AG20443 (cell line): ENCODE results near the gene SERPINA6.
A peak's percentile ranks its signal among the peaks of the same experiment; 100 is the strongest.
"Not testable (repeated sequence)": the region's sequence is repeated elsewhere in the genome, so short reads cannot be mapped to it uniquely, and the experiment has no call there.

ENCODE experiments used
- DNase-seq: peaks from one replicate; pipeline ENCODE4 v3.0.0; 2012; ENCODE audit warnings: low spot score, mixed read lengths

Gene SERPINA6

DNA sequence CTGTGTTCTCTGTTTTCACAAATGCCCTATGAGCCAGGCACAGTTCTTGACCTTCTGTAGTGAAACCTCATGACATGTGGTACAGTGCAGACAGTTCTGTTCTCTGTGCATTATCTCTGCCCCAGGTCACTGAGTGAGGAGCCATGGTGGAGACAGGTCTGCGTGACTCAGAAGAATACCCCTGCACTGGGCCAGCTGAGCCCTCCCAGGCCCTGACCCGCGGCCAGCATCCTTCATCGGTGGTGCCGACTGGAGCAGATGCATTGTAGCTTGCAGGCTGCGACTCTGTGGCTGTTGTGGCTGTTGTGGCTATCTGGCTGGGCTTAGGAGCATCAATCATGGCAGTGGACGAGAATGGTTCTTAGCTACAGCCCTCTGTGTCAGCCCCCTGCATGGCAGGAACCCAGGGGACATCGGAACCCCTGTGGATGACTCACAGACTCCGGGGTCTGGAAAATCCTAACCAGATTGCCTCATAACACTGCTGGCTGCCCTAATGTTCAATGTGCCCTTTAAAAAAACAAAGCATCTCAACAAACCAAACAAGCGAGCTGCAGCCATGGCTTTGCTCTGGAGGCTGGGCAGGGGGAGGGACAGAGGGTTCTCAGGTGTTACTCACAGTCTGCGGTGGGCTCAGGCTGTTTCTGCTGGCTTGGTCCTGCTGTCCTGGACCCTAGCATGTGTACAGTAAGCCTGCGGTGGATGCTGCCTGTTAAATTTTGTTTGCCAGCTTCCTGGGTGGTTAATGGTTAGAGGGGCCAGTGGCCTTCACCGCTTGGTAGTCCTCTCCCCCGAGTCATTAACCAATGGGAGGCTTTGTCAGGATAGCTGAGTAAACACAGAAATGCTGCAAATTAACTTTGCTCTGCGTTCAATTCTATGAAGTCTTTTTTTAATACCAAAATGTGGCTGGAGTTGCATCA lies at the start of gene SERPINA6:
TSS of gene SERPINA6 (minus strand) at position 689 of the 923 bp plus-strand sequence. CDS start 8,688 bp downstream, outside the sequence.
- DNase-seq = peak; percentile 30

DNA sequence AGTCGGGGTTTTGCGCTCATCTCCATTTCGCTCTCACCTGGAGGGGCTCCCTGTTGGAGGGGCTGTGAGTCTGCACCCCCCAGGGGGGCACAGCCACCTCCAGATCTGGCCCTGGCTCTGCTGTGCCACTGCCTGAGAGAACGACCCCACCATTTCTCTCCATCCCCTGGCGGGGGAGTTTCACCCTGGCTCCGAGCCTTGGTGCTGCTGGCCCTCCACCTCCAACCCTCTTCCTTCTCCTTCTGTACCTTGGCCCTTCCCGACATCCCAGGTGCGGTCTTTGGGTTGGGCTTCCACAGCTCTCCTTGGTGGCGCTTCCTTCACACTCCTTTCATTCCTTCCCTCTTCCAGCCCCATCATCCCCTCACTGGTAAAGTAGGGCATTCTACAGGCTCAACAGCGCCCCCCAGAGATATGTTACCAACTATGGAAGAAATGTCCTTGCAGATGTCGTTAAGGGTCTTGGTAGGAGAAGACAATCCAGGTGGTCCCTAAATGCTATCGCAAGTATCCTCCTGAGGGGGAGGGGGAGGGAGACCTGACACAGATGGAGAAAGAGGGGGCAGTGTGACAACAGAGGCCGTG lies 49.0 kb upstream of the SERPINA6 start:
- no peak for DNase-seq

GRCh38 chr14:94370524-94370910 lies 47.4 kb upstream of the SERPINA6 start:
- no peak for DNase-seq

DNA sequence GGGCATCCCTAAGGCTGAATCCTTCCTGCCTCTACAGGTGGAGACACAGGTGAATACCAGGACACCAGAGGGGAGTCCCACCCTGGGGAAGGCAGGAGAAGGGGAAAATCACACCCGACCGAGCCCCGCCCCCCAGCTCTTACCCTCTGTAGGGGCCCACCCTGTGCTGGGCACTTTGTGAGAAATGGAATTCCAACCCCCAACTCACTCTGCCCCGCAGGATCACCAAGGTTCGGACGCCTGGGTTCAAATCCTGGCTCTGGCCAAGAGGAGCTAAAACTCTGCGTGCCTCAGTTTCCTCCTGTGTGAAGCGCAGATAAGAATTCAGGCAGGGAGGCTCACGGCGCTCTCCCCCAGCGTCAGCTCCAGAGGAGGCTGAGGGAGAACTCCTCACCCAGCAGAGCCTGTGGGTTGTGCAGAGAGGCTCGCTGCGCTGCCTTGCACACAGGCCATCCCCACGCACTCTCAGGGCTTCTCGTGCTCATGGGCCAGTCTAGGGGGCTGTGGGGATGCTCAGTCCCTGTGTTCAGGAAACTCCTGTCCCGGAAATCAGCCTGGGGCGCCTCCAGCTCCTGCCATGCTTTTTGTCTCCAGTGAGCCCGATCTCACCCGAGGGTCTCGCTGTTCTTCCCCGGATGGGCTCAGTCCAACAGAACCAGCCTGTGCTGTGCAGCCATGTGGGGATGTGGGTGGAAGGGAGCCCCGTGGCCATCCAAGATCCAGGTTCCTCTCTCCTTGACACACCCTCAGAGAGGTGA lies 46.8 kb upstream of the SERPINA6 start:
- DNase-seq = not testable (repeated sequence)

GRCh38 chr14:94368956-94369355 lies 45.8 kb upstream of the SERPINA6 start:
- no peak for DNase-seq

- DNase-seq = no peak
Observed at GRCh38 chr14:94368243-94368590, 45.1 kb upstream of the SERPINA6 start.

DNA sequence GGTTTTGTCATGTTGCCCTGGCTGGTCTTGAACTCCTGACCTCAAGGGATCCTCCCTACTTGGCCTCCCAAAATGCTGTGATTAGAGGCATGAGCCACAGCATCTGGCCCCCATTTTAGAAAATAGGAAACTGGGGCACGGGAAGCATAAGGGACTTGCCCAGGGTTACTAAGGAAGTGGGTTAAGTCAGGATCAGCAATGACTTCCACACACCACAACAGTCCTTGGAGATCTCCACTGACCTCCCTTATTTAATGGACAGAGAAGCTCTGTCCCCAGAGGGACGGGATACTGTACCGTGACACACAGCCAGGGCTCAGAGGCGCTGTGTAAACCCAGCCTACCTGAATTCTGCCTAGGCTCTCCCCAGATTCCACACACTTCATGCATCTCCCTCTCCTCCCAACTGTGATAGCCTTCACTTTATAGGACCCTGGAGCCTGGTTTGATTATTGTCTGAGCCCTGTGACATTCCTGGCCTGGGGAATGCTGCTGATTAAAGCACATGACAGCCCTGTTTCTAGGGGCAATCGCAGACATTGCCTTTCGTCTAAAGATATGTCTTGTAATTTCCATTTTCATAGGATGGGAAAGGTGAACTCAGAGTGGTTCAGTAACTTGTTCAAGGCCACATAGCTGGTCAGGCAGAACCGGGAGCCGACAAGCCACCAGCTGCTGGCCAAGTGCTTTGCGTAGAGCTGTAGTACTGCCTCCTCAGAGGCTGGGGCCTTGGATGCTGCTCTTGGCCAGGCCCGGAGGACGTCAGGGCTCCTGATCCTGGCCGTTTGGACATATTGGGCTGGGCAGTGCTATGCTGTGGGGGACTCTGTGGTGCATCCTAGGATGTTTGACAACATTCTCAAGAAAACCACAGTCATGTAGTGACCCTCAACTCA lies 44.5 kb upstream of the SERPINA6 start:
- no peak for DNase-seq

DNA sequence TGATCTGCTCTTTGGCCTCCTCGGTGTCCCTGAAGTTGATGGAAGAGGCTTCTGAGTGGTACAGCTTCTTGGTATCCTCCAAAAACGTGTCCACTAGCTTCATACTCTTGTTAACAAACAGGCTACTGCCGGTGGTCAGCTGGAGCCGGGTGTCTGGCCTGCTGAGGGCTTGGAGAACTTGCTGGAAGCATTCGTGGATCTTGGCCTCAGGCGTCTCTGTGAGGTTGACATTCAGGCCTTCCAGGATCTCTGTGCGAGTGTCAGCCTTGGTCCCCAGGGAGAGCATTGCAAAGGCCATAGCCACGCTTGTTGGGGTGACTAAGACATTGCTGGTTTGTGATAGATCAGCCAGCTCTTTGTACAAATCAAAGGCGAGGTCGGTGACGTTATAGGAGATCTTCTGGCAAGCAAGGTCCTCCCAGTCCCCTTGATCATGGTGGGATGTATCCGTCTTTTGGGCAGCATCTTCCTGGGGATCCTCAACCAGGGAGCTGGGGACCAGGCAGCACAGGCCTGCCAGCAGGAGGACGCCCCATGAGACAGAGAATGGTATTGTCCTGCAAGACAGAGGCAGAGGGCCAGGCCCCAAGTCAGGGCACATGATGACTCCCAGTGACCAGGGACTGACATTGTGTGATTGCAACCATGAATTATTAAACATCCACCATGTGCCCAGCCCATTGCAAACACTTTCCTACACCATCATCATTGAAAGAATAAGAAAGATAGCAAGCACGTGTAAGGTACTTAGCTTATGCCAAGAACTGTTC lies 43.2 kb upstream of the SERPINA6 start, which contains the start of gene SERPINA2:
TSS of gene SERPINA2 (minus strand) at position 553 of the 770 bp plus-strand sequence.
- DNase-seq = no peak

DNA sequence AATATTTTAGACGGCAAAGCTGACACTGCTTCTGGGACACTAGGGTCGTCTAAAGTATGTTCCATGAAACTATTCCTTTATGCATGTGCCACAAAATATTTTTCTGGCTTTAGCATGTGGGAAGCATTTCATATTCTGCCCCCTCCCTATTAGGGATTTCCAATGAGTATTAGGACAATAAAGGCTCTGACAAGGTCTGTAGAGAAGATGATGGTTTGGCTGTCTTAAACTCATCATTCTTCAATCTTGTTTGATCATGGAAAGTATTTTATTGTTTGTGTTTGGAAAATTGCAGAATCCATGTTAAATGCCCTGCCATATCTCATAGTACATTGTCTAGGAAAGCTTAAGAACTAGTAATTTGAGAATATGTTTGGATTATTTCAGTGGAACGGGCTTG lies 42.5 kb upstream of the SERPINA6 start:
- DNase-seq = no peak

DNA sequence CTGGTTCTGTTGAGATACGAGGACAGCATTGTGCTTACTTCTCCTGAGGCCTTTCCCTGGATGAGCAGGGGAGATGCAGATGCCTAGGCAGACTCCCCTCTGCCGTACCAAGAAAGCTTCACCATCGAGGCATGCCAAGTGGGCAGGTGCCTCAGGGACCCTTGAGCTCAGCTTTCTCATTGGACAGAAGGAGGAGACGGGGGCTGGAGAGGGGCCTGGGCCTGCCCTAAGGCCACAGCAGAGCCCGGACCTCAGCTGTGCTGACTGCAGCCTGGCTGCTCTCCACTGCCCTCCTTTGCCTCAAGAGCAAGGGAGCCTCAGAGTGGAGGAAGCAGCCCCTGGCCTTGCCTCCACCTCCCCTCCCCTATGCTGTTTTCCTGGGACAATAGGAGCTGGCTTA lies 41.8 kb upstream of the SERPINA6 start:
- DNase-seq = no peak

DNA sequence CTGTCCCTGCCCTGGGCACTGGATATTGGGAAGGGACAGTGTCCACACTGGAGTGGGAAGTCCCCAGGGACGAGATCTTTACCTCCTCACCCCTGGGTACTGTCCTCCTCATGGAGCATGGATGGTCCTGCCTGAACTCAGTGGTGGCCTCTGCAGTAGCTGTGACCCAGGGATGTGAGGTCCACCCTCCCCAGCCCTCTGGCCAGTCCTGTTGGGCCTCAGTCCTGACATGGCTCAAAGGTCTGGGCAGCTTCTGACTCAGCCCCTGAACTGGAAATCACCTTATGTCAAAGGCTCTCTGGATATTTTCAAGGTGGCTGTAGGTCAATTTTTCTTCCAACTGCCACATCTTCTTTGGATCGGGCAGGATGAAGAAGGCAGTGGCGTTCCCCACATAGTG lies 40.9 kb upstream of the SERPINA6 start:
- no peak for DNase-seq

DNA sequence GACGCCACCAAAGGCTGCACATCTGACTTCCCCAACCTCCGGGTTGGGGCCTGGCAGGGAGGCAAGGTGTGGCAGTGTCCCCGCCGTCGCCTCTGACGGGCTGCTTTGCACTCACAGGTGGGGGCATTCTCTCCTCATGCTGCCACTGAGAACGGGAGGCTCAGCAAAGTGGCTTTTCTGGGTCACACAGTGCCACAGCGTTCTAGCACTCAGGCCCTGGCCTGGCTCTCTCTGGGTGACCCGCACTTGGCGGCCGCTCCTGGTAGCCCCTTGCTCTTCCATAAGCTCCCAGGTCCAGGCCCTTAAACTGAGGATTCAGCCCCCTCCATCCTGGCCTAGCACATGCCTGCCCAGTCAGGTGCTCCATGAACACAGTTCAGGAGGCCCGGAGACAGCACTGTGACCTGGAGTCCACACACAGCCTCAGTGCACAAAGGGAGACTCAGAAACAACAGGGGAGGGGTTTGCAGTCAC lies 40.1 kb upstream of the SERPINA6 start:
- no peak for DNase-seq

DNA sequence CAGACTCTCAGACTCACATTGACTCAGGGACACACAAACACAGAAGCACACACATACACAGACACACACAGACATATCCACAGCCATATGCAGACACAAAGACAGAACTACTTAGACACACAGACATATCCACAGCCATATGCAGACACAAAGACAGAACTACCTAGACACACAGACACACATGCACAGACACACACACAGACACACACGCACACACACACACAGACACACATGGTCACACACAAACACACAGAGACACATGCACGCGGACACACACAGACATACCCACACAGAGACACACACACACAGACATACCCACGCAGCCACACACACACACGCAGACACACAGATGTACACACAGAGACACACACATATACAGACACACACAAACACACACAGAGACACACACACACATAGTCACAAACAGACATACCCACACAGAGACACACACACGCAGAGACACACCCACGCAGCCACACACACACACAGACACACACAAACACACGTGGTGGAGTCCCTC lies 39.5 kb upstream of the SERPINA6 start:
- DNase-seq = no peak

- no peak for DNase-seq
Observed at GRCh38 chr14:94361682-94362081, 38.5 kb upstream of the SERPINA6 start.

DNA sequence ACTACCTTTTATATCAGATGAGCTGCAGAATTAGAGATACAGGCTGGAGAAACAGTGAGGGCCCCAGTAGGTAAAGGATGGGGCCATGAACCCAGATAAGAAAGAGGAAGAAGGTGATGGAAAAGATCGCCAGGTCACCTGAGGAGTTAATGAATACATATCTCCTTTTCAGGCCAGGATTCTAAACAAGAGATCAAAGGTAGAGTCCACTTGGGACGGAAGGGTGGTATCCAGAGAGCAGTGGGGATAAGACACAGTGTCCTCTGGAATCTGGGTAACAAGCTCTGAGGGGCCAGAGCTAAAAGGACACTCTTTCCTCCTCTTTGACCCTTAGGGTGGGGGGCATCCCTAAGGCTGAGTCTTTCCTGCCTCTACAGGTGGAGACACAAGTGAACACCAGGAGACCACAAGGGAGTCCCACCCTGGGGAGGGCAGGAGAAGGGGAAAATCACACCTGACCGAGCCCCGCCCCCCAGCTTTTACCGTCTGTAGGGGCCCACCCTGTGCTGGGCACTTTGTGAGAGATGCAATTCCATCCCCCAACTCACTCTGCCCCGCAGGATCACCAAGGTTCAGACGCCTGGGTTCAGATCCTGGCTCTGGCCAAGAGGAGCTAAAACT lies 37.9 kb upstream of the SERPINA6 start:
- DNase-seq = no peak

DNA sequence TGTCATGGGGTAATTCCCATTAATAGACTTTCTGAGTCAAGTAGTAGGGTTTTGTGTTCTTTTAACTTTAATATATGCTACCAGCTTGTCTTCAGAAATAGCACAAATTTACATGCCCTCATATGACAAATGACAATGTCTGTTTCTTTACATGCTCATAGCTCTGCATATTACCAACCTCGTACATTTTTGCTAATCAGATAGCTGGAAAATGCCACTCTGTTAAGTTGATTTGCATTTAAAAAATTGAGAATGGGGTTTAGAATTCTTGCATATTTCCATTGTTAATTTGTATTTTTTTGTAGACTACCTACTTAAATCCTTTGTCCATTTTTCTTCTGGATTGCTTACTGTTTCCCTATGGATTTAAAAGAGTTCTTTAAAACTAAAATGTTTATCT lies 34.0 kb upstream of the SERPINA6 start:
- no peak for DNase-seq

- peak; percentile 1 for DNase-seq
Observed at GRCh38 chr14:94356379-94357056, 33.4 kb upstream of the SERPINA6 start.

DNA sequence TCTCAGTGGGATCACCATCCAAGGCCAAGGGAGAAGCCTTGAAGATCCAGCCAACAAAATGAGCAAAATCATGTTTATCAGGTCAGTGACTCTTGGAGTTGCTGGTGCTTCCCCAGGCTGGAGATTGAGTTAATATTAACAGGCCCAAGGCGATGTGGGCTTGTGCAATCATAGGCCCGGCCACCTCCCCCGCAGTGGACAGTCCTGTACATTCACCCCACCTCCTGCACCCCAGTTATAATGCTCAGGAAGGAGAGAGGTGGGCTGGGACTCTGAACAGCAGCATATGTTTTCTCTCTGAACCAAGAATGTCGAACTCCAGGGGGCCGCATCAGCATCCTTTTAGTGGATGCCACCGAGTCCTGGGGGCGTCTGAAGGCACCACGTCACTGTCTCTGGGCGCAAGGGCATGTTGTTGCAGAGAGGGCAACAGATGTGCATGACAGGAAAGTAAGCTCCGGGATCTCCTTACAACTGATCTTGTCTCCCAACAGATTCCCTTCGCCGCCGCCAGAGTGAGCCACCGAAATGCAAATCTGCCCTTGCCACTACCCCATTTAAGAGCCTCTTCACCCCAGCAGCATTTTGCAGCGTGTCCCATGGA lies 32.2 kb upstream of the SERPINA6 start:
- peak; percentile 66 for DNase-seq

GRCh38 chr14:94354638-94355185 lies 31.6 kb upstream of the SERPINA6 start:
- DNase-seq = peak; percentile 0
